ENCODE data around the gene MAGEF1.

- TF ChIP-seq CTCF (IDR thresholded peaks at IDR 0.05) = no peak
- TF ChIP-seq POLR2A (IDR thresholded peaks at IDR 0.05) = no peak
Observed at GRCh38 chr3:184737641-184738505, 26.0 kb upstream of the MAGEF1 start.

Data from Peyer's patch (tissue), 4 donors.